GM23338 (cell line): ENCODE data around the gene DNAJC22. TPM values are rescaled to one million over a fixed set of nuclear protein-coding genes. Genes with fewer than 3 reads are reported as not detected.
A peak's percentile ranks its signal among the peaks of the same experiment; 100 is the strongest.

ENCODE experiments used
- ATAC-seq: fragments of 200-7000 bp; cut with Tn5 transposase; 3 replicates; pipeline ENCODE4 v1.9.1; 2020
- DNase-seq: peaks from one replicate; pipeline ENCODE4 v3.0.0-alpha.2; 2015; ENCODE audit warnings: low spot score
- H2AFZ ChIP-seq: fragments of 200-600 bp; sonication (generic); 2 replicates; pipeline ENCODE4 v1.8.0; 2016; ENCODE audit warnings: antibody characterized with exemption, mild to moderate bottlenecking, moderate library complexity
- H3F3A ChIP-seq: fragments of 200-600 bp; sonication (generic); replicated peaks from 2 replicates; pipeline ENCODE4 v1.8.0; 2017; ENCODE audit warnings: antibody characterized with exemption, mixed run types, low read depth
- H3K27ac ChIP-seq: fragments of 200-600 bp; sonication (generic); 2 replicates; pipeline ENCODE4 v1.6.1; 2016; ENCODE audit warnings: low read depth
- H3K27me3 ChIP-seq: fragments of 200-600 bp; sonication (generic); 2 replicates; pipeline ENCODE4 v1.8.0; 2016; ENCODE audit warnings: mild to moderate bottlenecking, mixed run types, moderate library complexity; ENCODE audit not compliant: insufficient read depth
- H3K36me3 ChIP-seq: fragments of 200-600 bp; sonication (generic); 2 replicates; pipeline ENCODE4 v1.8.0; 2016; ENCODE audit warnings: mild to moderate bottlenecking; ENCODE audit not compliant: insufficient read depth
- H3K4me1 ChIP-seq: fragments of 200-600 bp; sonication (generic); 2 replicates; pipeline ENCODE4 v1.8.0; 2016; ENCODE audit warnings: mild to moderate bottlenecking, moderate library complexity; ENCODE audit not compliant: insufficient read depth
- H3K4me2 ChIP-seq: fragments of 200-600 bp; sonication (generic); 2 replicates; pipeline ENCODE4 v1.7.1; 2017; ENCODE audit warnings: mixed run types
- H3K4me3 ChIP-seq: fragments of 200-600 bp; sonication (generic); 2 replicates; pipeline ENCODE4 v1.6.1; 2016; ENCODE audit warnings: mixed run types
- H3K79me2 ChIP-seq: fragments of 200-600 bp; sonication (generic); replicated peaks from 2 replicates; pipeline ENCODE4 v1.8.0; 2017; ENCODE audit warnings: mild to moderate bottlenecking; ENCODE audit not compliant: insufficient read depth
- H3K9me2 ChIP-seq: fragments of 200-600 bp; sonication (generic); 2 replicates; pipeline ENCODE4 v1.8.0; 2017; ENCODE audit not compliant: insufficient read depth
- H4K20me1 ChIP-seq: fragments of 200-600 bp; sonication (generic); replicated peaks from 2 replicates; pipeline ENCODE4 v1.8.0; 2017; ENCODE audit warnings: mild to moderate bottlenecking; ENCODE audit not compliant: insufficient read depth
- H3K27ac Mint-ChIP-seq: 2 replicates; pipeline ENCODE4 v1.8.0; 2020; ENCODE audit warnings: inconsistent platforms, mild to moderate bottlenecking, moderate library complexity, mixed read lengths
- H3K27me3 Mint-ChIP-seq: 3 replicates; pipeline ENCODE4 v1.8.0; 2022; ENCODE audit warnings: low read depth, mild to moderate bottlenecking, moderate library complexity, mixed read lengths, inconsistent platforms; ENCODE audit not compliant: insufficient read depth, poor library complexity
- H3K36me3 Mint-ChIP-seq: 3 replicates; pipeline ENCODE4 v1.8.0; 2021; ENCODE audit warnings: low read depth, mild to moderate bottlenecking, inconsistent platforms, moderate library complexity, mixed read lengths
- H3K4me1 Mint-ChIP-seq: 3 replicates; pipeline ENCODE4 v1.8.0; 2020; ENCODE audit warnings: mild to moderate bottlenecking, inconsistent platforms, mixed read lengths
- H3K4me3 Mint-ChIP-seq: 3 replicates; pipeline ENCODE4 v1.8.0; 2021; ENCODE audit warnings: moderate library complexity, mild to moderate bottlenecking, inconsistent platforms, mixed read lengths
- H3K9me3 Mint-ChIP-seq: 3 replicates; pipeline ENCODE4 v1.8.0; 2020; ENCODE audit warnings: moderate library complexity, mild to moderate bottlenecking, inconsistent platforms, mixed read lengths
- CTCF ChIP-seq, 2 experiments: fragments of 200-600 bp in 1 of 2; sonication (generic) in 1 of 2; conservative IDR thresholded peaks; 2 replicates each; pipeline versions ENCODE4 v1.5.1 to v1.6.1; 2016 to 2017; ENCODE audit warnings: antibody characterized with exemption in 2 of 2, low read depth in 2 of 2, mild to moderate bottlenecking in 2 of 2, moderate library complexity in 1 of 2
- ETS1 ChIP-seq: IDR thresholded peaks from 2 replicates; pipeline ENCODE4 v1.6.1; 2016; ENCODE audit warnings: antibody characterized with exemption
- EZH2 ChIP-seq: fragments of 200-600 bp; sonication (generic); IDR thresholded peaks from one replicate; pipeline ENCODE4 v1.8.0; 2017; ENCODE audit warnings: antibody characterized with exemption, mild to moderate bottlenecking, low read depth; ENCODE audit not compliant: unreplicated experiment
- EZH2phosphoT487 ChIP-seq: fragments of 200-600 bp; sonication (generic); IDR thresholded peaks from one replicate; pipeline ENCODE4 v1.8.1; 2018; ENCODE audit warnings: antibody characterized with exemption; ENCODE audit not compliant: unreplicated experiment
- JUNB ChIP-seq: IDR thresholded peaks from one replicate; pipeline ENCODE4 v1.6.1; 2016; ENCODE audit warnings: antibody characterized with exemption; ENCODE audit not compliant: unreplicated experiment
- NANOG ChIP-seq: IDR thresholded peaks from 2 replicates; pipeline ENCODE4 v1.6.1; 2016; ENCODE audit warnings: antibody characterized with exemption, borderline replicate concordance
- POLR2AphosphoS5 ChIP-seq: IDR thresholded peaks from 2 replicates; pipeline ENCODE4 v1.6.1; 2016; ENCODE audit warnings: antibody characterized with exemption, low read depth
- REST ChIP-seq: IDR thresholded peaks from one replicate; pipeline ENCODE4 v1.6.1; 2018; ENCODE audit warnings: antibody characterized with exemption; ENCODE audit not compliant: unreplicated experiment
- STAT1 ChIP-seq: IDR thresholded peaks from one replicate; pipeline ENCODE4 v1.6.1; 2016; ENCODE audit warnings: antibody characterized with exemption; ENCODE audit not compliant: unreplicated experiment
- ZNF331 ChIP-seq: fragments of 250-450 bp; sonication (Bioruptor Pico); IDR thresholded peaks from 2 replicates; pipeline ENCODE4 v1.5.0; 2020; ENCODE audit warnings: low read depth, mild to moderate bottlenecking, moderate library complexity
- polyA plus RNA-seq: library from polyadenylated mRNA; unstranded; fragments of >200 nt; fragmentation: Nextera tagmentation; extraction: Ambion mirVana; gene quantifications from 2 replicates; pipeline ENCODE4 v1.2.1, GENCODE V29; 2016
- total RNA-seq: library from RNA; depleted of rRNA; stranded (reverse); fragments of >200 nt; shearing (Covaris generic); gene quantifications from 2 replicates; pipeline ENCODE4 v1.2.3, GENCODE V29; 2014

The DNAJC22 gene
- total and polyA plus RNA-seq, 2 experiments from 2014 or later, result 0.10 TPM; not detected in 1

- Mint-ChIP-seq H3K27ac (peak within 1 kb of the TSS; percentile 98), H3K4me1 (peaks cover 29% of the 10 kb centered on the region), H3K4me3 (peak within 1 kb of the TSS; percentile 88), H3K9me3 (no peaks in the 10 kb centered on the region), H3K36me3 (peaks cover 7% of the 10 kb centered on the region; the same call in 2 of the 3 replicates), H3K27me3 (peaks cover 16% of the 10 kb centered on the region)
- peaks cover 4% of the 10 kb centered on the region for H4K20me1 ChIP-seq
- TF ChIP-seq JUNB (no peak), POLR2AphosphoS5 (peak; percentile 35; the same call in 1 of the 2 replicates)
- H3K36me3 ChIP-seq, result no peaks in the 10 kb centered on the region
- H3K4me2 ChIP-seq, result peak within 1 kb of the TSS; percentile 87
- peak; percentile 2 for ATAC-seq
- no peaks in the 10 kb centered on the region for H3K9me2 ChIP-seq
- H2AFZ ChIP-seq, result peak within 1 kb of the TSS; percentile 95
- peaks cover 9% of the 10 kb centered on the region for H3F3A ChIP-seq
- DNase-seq, result peak; percentile 97
- H3K4me1 ChIP-seq, result peaks cover 16% of the 10 kb centered on the region
- peaks cover 19% of the 10 kb centered on the region for H3K27me3 ChIP-seq
- peak within 1 kb of the TSS; percentile 92 for H3K27ac ChIP-seq
- H3K79me2 ChIP-seq, result peaks cover 46% of the 10 kb centered on the region
- H3K4me3 ChIP-seq, result peak within 1 kb of the TSS; percentile 87
Measured at GRCh38 chr12:49367381-49368239, 20.9 kb downstream of the DNAJC22 start, which contains the start of gene SPATS2. Gene SPATS2 (plus strand): TSS chr12:49367462. CDS start chr12:49461013, 93,551 bp downstream.

- Histone ChIP-seq H3K9me2 (no peaks in the 10 kb centered on the region), H2AFZ (no peak overlapping the region), H3K4me3 (peak overlapping the region; percentile 87), H3K4me2 (peak overlapping the region; percentile 87), H3K79me2 (peaks cover 51% of the 10 kb centered on the region), H3K27ac (no peak overlapping the region), H4K20me1 (peaks cover 6% of the 10 kb centered on the region), H3K36me3 (no peaks in the 10 kb centered on the region), H3K27me3 (peaks cover 19% of the 10 kb centered on the region), H3K4me1 (peaks cover 16% of the 10 kb centered on the region), H3F3A (peaks cover 9% of the 10 kb centered on the region)
- Mint-ChIP-seq H3K36me3 (peaks cover 9% of the 10 kb centered on the region; the same call in 2 of the 3 replicates), H3K4me1 (peaks cover 31% of the 10 kb centered on the region), H3K4me3 (peak overlapping the region; percentile 88), H3K27me3 (peaks cover 16% of the 10 kb centered on the region), H3K27ac (peak overlapping the region; percentile 7; the same call in 1 of the 2 replicates), H3K9me3 (no peaks in the 10 kb centered on the region)
- no peak for DNase-seq
- ATAC-seq, result no peak
- TF ChIP-seq EZH2 (no peak), JUNB (no peak), ETS1 (no peak), ZNF331 (no peak), NANOG (no peak), POLR2AphosphoS5 (no peak), CTCF (conservative IDR thresholded peaks at IDR 0.05; ENCODE audit: low read depth in 2 of 2) (no peak), REST (no peak), STAT1 (no peak), EZH2phosphoT487 (no peak)
Measured at GRCh38 chr12:49368240-49368600, 21.5 kb downstream of the DNAJC22 start.
